Transverse colon (tissue), 4 donors: Measurements from ENCODE around the gene RNF17.
"Not testable (repeated sequence)": the region's sequence is repeated elsewhere in the genome, so short reads cannot be mapped to it uniquely, and the experiment has no call there.

Source experiments
- CTCF ChIP-seq, 5 experiments: fragments of 200-600 bp in 3 of 5; fragments of 450-650 bp in 2 of 5; sonication (generic) in 3 of 5; IDR thresholded peaks; 1 replicate in 2 of 5; 2 replicates in 3 of 5; pipeline ENCODE4 v1.5.1; 2016 to 2017; ENCODE audit warnings: antibody characterized with exemption in 5 of 5, inconsistent platforms in 3 of 5, mild to moderate bottlenecking in 2 of 5, moderate library complexity in 1 of 5
- POLR2AphosphoS5 ChIP-seq, 3 donors: sonication (generic); formaldehyde crosslinking; IDR thresholded peaks; one replicate each; pipeline ENCODE4 v1.6.1; 2016; ENCODE audit warnings: antibody characterized with exemption in 3 of 3

DNA sequence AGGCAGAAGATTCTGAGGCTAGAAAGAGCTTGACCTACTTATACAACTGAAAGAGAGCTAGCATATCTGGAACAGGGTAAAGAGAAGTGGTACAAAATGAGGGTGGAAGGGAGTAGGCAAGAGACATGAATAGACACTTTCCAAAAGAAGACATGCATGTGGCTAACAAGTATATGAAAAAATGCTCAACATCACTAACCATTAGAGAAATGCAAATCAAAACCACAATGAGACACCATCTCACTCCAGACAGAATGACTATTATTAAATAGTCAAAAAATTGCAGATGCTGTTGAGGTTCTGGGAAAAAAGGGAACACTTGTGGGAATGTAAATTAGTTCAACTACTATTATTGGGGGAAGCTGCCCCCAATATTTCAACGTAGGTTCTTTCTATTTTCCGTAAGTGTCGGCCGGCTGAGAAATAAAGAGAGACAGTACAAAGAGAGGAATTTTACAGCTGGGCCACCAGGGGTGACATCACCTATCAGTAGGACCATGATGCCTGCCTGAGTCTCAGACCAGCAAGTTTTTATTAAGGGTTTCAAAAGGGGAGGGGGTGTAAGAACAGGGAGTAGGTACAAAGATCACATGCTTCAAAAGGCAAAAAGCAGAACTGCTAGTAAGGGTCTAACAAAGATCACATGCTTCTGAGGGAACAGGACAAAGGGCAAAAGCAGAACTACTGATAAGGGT is 32.9 kb upstream of the RNF17 start:
- not testable (repeated sequence) for TF ChIP-seq CTCF, POLR2AphosphoS5 (IDR thresholded peaks at IDR 0.05)
